ENCODE data around the gene KRT9.

- TF ChIP-seq RFX5 (IDR thresholded peaks at IDR 0.05) (no peak), CTCF (IDR thresholded peaks at IDR 0.05) (no peak), EHMT2 (IDR thresholded peaks at IDR 0.05; ENCODE audit: low read depth) (no peak), NFE2L2 (conservative IDR thresholded peaks at IDR 0.05; ENCODE audit: low read length) (no peak), MAX (IDR thresholded peaks at IDR 0.05) (no peak), USF2 (IDR thresholded peaks at IDR 0.05) (no peak), POLR2A (IDR thresholded peaks at IDR 0.05; ENCODE audit: low read length) (no peak), REST (IDR thresholded peaks at IDR 0.05) (no peak), CEBPB (IDR thresholded peaks at IDR 0.05) (no peak), ESRRA (IDR thresholded peaks at IDR 0.05; ENCODE audit: borderline replicate concordance, low read length) (no peak), EP300 (IDR thresholded peaks at IDR 0.05) (no peak)
Measured at GRCh38 chr17:41583137-41584127, 11.6 kb upstream of the KRT9 start.

Measured in A549 (cell line).